Sigmoid colon (tissue), 4 donors: ENCODE data around the gene GAS6.

Source experiments
- EP300 ChIP-seq, 4 donors: sonication (generic); formaldehyde crosslinking; IDR thresholded peaks; one replicate each; pipeline ENCODE4 v1.6.1; 2017; ENCODE audit warnings: antibody characterized with exemption in 4 of 4
- POLR2A ChIP-seq, 2 donors: fragments of 450-650 bp; IDR thresholded peaks; one replicate each; pipeline ENCODE4 v1.6.1; 2016; ENCODE audit warnings: antibody characterized with exemption in 2 of 2, mild to moderate bottlenecking in 2 of 2, moderate library complexity in 2 of 2
- POLR2AphosphoS5 ChIP-seq, 4 donors: sonication (generic); formaldehyde crosslinking; IDR thresholded peaks; one replicate each; pipeline ENCODE4 v1.6.1; 2017; ENCODE audit warnings: antibody characterized with exemption in 4 of 4
- TF ChIP-seq, protein P1 (sequence below), 4 experiments: fragments of 450-650 bp in 3 of 4; fragments of 200-600 bp in 1 of 4; IDR thresholded peaks; one replicate each; pipeline ENCODE4 v1.5.1; 2016 to 2019; ENCODE audit warnings: antibody characterized with exemption in 4 of 4, mild to moderate bottlenecking in 3 of 4, moderate library complexity in 2 of 4

DNA sequence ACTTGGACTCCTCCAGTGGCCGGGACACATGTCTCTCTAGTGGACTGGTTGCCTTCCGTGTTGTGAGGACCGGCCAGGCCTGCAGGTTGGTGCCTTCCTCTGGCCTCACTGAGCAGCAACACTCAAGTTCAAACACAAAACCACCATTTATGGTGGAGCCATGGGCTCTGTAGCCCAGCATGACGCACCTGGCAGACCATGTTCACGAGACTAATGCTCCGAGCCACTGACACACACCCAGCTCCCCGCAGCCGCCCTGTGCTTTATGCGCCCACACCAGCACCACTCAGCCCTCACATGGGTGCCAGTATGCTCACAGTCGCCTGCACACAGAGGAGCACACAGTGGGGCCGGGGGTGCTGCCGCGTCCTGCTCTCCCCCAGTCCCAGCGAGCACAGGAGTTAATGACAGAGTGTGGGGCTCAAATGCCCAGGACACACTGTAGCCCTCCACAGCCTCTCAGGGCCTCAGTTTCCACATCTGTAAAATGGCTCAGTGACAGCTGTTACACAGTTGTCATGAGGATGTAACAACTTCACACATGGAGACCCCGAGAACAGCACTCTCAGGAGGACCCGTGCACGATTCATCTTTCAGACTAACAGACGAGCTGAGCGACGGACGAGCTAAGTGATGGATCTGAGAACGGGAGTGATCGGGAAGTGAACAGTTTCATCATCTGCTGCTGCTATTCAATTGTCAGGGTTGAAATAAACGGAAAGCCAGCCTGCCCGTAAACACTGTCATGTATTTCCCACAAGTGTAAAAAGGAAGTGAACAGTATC, 7.8 kb downstream of the GAS6 start:
- TF ChIP-seq, protein P1, sequence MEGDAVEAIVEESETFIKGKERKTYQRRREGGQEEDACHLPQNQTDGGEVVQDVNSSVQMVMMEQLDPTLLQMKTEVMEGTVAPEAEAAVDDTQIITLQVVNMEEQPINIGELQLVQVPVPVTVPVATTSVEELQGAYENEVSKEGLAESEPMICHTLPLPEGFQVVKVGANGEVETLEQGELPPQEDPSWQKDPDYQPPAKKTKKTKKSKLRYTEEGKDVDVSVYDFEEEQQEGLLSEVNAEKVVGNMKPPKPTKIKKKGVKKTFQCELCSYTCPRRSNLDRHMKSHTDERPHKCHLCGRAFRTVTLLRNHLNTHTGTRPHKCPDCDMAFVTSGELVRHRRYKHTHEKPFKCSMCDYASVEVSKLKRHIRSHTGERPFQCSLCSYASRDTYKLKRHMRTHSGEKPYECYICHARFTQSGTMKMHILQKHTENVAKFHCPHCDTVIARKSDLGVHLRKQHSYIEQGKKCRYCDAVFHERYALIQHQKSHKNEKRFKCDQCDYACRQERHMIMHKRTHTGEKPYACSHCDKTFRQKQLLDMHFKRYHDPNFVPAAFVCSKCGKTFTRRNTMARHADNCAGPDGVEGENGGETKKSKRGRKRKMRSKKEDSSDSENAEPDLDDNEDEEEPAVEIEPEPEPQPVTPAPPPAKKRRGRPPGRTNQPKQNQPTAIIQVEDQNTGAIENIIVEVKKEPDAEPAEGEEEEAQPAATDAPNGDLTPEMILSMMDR (IDR thresholded peaks at IDR 0.05): no peak
- TF ChIP-seq EP300 (IDR thresholded peaks at IDR 0.05) (no peak), POLR2AphosphoS5 (IDR thresholded peaks at IDR 0.05) (no peak), POLR2A (IDR thresholded peaks at IDR 0.05) (no peak)
